K562 (cell line): Measurements from ENCODE around the gene FMO5. TPM values are rescaled to one million over a fixed set of nuclear protein-coding genes. Genes with fewer than 3 reads are reported as not detected.

Experiments used
- ATAC-seq: fragments of 200-7000 bp; cut with Tn5 transposase; 3 replicates; pipeline ENCODE4 v1.9.1; 2020; ENCODE audit warnings: moderate library complexity
- BruUV-seq: library from RNA; stranded (reverse); fragments of 400-500 nt; replicated peaks from 2 replicates; lab custom pipeline; 2021; lab: Mats Ljungman, UMichigan
- CTCF ChIA-PET: fragments of 300-600 bp; formaldehyde crosslinking; extraction: SDS; loops from one replicate; lab custom pipeline; 2021; ENCODE audit warnings: low intra/inter-chr PET ratio; lab: Yijun Ruan, JAX
- POLR2A ChIA-PET: fragments of 300-600, 350-650 bp; sonication (Branson Sonifier 250); formaldehyde crosslinking; extraction: SDS; loops from one replicate; lab custom pipeline; 2021; ENCODE audit warnings: antibody characterized with exemption, inconsistent platforms; lab: Yijun Ruan, JAX
- DNase-seq, 4 experiments: peaks; one replicate each; pipeline versions ENCODE4 v3.0.0 to v3.0.0-alpha.2; 2011 to 2018; ENCODE audit warnings: low spot score in 3 of 4, mixed read lengths in 3 of 4; ENCODE audit errors: extremely low read depth in 1 of 4
- FAIRE-seq: peaks from 2 replicates; lab custom pipeline; 2011; peaks lifted over from hg19 to GRCh38; lab: Jason Lieb, UNC
- H2AFZ ChIP-seq: 2 replicates; pipeline ENCODE4 v1.6.0; 2011; ENCODE audit warnings: low read depth, low read length, control low read depth, inconsistent platforms
- H3K27ac ChIP-seq: fragments of 200-600 bp; 3 replicates; pipeline ENCODE4 v1.8.0; 2011; ENCODE audit warnings: low read depth, mild to moderate bottlenecking, control low read depth, inconsistent platforms, low read length, moderate library complexity, mixed read lengths; ENCODE audit errors: extremely low read depth
- H3K27me3 ChIP-seq, 2 experiments: fragments of 300-600 bp in 1 of 2; 2 replicates in 1 of 2; 3 replicates in 1 of 2; pipeline versions ENCODE4 v1.6.0 to v1.8.0; 2011; ENCODE audit warnings: inconsistent platforms in 2 of 2, low read length in 2 of 2, mild to moderate bottlenecking in 1 of 2, mixed read lengths in 1 of 2, moderate library complexity in 1 of 2; ENCODE audit not compliant: control insufficient read depth in 2 of 2, insufficient read depth in 2 of 2
- H3K36me3 ChIP-seq: fragments of 300-600 bp; 3 replicates; pipeline ENCODE4 v1.8.0; 2011; ENCODE audit warnings: mild to moderate bottlenecking, low read length, inconsistent platforms; ENCODE audit not compliant: control insufficient read depth, insufficient read depth
- H3K4me1 ChIP-seq, 2 experiments: fragments of 200-600 bp in 1 of 2; replicated peaks in 1 of 2; 2 replicates in 1 of 2; 3 replicates in 1 of 2; pipeline versions ENCODE4 v1.5.1 to v1.8.0; 2011; ENCODE audit warnings: inconsistent platforms in 2 of 2, low read length in 2 of 2, mild to moderate bottlenecking in 1 of 2, mixed read lengths in 1 of 2, moderate library complexity in 1 of 2; ENCODE audit not compliant: control insufficient read depth in 2 of 2, insufficient read depth in 2 of 2
- H3K4me2 ChIP-seq: 2 replicates; pipeline ENCODE4 v1.6.1; 2011; ENCODE audit warnings: low read length, control low read depth, inconsistent platforms, mixed read lengths; ENCODE audit not compliant: insufficient read depth
- H3K4me3 ChIP-seq: fragments of 200-600 bp; sonication (generic), shearing (Covaris generic); 2 replicates; pipeline ENCODE4 v1.5.1; 2016; ENCODE audit warnings: control low read depth, inconsistent platforms
- H3K79me2 ChIP-seq: fragments of 200-600 bp; 3 replicates; pipeline ENCODE4 v1.8.0; 2011; ENCODE audit warnings: low read length, inconsistent platforms; ENCODE audit not compliant: control insufficient read depth, insufficient read depth
- H3K9ac ChIP-seq, 2 experiments: 2 replicates each; pipeline versions ENCODE4 v1.6.0 to v1.6.1; 2011; ENCODE audit warnings: low read depth in 2 of 2, low read length in 2 of 2, control low read depth in 1 of 2, inconsistent platforms in 1 of 2, mild to moderate bottlenecking in 1 of 2, mixed read lengths in 1 of 2; ENCODE audit not compliant: insufficient read depth in 1 of 2
- H3K9me1 ChIP-seq: one replicate; pipeline ENCODE4 v1.6.0; 2011; ENCODE audit warnings: inconsistent platforms, mild to moderate bottlenecking, low read length, moderate library complexity; ENCODE audit not compliant: control insufficient read depth, insufficient read depth
- H3K9me3 ChIP-seq: replicated peaks from 2 replicates; pipeline ENCODE4 v1.5.1; 2011; ENCODE audit warnings: low read depth, low read length, inconsistent platforms; ENCODE audit not compliant: control insufficient read depth, insufficient read depth
- H4K20me1 ChIP-seq: replicated peaks from 2 replicates; pipeline ENCODE4 v1.6.1; 2011; ENCODE audit warnings: low read length, inconsistent platforms, mixed read lengths; ENCODE audit not compliant: control insufficient read depth, insufficient read depth
- HDAC8 ChIP-seq: fragments of 450-650 bp; IDR thresholded peaks from 2 replicates; pipeline ENCODE4 v1.6.1; 2016; ENCODE audit warnings: mild to moderate bottlenecking, missing genetic modification characterization, moderate library complexity, missing compliant biosample characterization
- NCOA6 ChIP-seq: fragments of 450-650 bp; IDR thresholded peaks from 2 replicates; pipeline ENCODE4 v1.6.1; 2017; ENCODE audit warnings: mild to moderate bottlenecking
- SMARCC2 ChIP-seq: fragments of 450-650 bp; IDR thresholded peaks from 2 replicates; pipeline ENCODE4 v1.6.1; 2017; ENCODE audit warnings: antibody characterized with exemption, moderate library complexity, mild to moderate bottlenecking, low read depth
- WGBS: fragments of 100-300 bp; shearing (Covaris generic); methylation state at CpG from one replicate; pipeline ENCODE4 v1.1.6; 2016; ENCODE audit warnings: low coverage, mixed read lengths; ENCODE audit not compliant: insufficient coverage; ENCODE audit errors: missing lambda C conversion rate; 5-methylcytosine and 5-hydroxymethylcytosine counted together
- in situ Hi-C: fragments of 300-500 bp; cut with MboI; formaldehyde crosslinking; loops from 4 replicates; pipeline ENCODE4 v1.15.0; 2018; ENCODE audit warnings: inconsistent platforms, mixed read lengths
- intact Hi-C: fragments of 100-400 bp; cut with micrococcal nuclease; formaldehyde crosslinking; loops from 2 replicates; pipeline ENCODE4 v1.14.2; 2022
- polyA plus RNA-seq, 8 experiments: library from polyadenylated mRNA; depleted of rRNA in 4 of 8; stranded (reverse) in 5 of 8; unstranded in 3 of 8; fragments of >200 nt; fragmentation: Nextera tagmentation in 2 of 8; fragmentation: Illumina TruSeq in 1 of 8; extraction: Ambion mirVana in 2 of 8; extraction: Trizol in 1 of 8; gene quantifications; 2 replicates each; pipeline versions ENCODE4 v1.2.1 to v1.2.3, GENCODE V29; 2011 to 2014; ENCODE audit warnings: inconsistent platforms in 1 of 8, missing spikeins in 1 of 8
- total RNA-seq, 7 experiments: library from RNA; depleted of rRNA in 6 of 7; stranded (reverse); fragments of >200 nt in 6 of 7; fragmentation: Illumina TruSeq in 2 of 7; extraction: Trizol in 2 of 7; gene quantifications; 2 replicates each; pipeline versions ENCODE4 v1.2.1 to v1.2.3, GENCODE V29; 2011 to 2021; ENCODE audit warnings: low replicate concordance in 1 of 7
- TF ChIP-seq, protein P1 (sequence below): IDR thresholded peaks from 2 replicates; pipeline ENCODE4 v1.6.1; 2016; ENCODE audit warnings: missing genetic modification characterization, missing compliant biosample characterization
- TF ChIP-seq, protein P2 (sequence below): sonication (generic); formaldehyde crosslinking; IDR thresholded peaks from 2 replicates; pipeline ENCODE4 v1.8.1; 2023; ENCODE audit warnings: mild to moderate bottlenecking, missing genetic modification reagents

The FMO5 gene
- total and polyA plus RNA-seq, 9 of the 15 experiments (the other 6 are each of a cell fraction or from before 2014, with no cell fraction given) = 0.11 to 0.69 (median 0.19) TPM; not detected in 1

DNA sequence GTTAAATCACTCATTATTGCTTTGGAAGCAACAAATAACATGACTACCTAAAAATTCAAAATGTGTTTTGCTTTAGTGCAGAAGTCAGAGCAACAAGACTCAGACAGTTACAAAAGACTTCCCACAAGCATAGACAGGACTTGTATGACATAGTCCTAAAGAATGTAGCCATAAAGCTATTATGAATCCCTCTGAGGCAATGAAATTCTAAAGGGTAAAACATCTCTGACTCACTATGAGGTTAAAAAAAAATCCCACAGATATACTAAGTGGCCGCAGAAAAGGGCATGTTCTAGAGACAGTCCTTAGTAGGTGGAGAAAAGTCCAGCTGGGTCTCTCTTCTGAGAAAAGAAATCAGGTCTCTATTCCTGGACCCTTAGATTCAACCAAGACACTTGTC is 57.8 kb downstream of the FMO5 start (continued):
- TF ChIP-seq NCOA6 = no peak
- TF ChIP-seq, protein P1, sequence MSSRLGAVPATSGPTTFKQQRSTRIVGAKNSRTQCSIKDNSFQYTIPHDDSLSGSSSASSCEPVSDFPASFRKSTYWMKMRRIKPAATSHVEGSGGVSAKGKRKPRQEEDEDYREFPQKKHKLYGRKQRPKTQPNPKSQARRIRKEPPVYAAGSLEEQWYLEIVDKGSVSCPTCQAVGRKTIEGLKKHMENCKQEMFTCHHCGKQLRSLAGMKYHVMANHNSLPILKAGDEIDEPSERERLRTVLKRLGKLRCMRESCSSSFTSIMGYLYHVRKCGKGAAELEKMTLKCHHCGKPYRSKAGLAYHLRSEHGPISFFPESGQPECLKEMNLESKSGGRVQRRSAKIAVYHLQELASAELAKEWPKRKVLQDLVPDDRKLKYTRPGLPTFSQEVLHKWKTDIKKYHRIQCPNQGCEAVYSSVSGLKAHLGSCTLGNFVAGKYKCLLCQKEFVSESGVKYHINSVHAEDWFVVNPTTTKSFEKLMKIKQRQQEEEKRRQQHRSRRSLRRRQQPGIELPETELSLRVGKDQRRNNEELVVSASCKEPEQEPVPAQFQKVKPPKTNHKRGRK (tag) = no peak
- TF ChIP-seq, protein P2, sequence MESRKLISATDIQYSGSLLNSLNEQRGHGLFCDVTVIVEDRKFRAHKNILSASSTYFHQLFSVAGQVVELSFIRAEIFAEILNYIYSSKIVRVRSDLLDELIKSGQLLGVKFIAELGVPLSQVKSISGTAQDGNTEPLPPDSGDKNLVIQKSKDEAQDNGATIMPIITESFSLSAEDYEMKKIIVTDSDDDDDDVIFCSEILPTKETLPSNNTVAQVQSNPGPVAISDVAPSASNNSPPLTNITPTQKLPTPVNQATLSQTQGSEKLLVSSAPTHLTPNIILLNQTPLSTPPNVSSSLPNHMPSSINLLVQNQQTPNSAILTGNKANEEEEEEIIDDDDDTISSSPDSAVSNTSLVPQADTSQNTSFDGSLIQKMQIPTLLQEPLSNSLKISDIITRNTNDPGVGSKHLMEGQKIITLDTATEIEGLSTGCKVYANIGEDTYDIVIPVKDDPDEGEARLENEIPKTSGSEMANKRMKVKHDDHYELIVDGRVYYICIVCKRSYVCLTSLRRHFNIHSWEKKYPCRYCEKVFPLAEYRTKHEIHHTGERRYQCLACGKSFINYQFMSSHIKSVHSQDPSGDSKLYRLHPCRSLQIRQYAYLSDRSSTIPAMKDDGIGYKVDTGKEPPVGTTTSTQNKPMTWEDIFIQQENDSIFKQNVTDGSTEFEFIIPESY (CRISPR knock-in tag) = no peak
- TF ChIP-seq HDAC8 (tag) = no peak

DNA sequence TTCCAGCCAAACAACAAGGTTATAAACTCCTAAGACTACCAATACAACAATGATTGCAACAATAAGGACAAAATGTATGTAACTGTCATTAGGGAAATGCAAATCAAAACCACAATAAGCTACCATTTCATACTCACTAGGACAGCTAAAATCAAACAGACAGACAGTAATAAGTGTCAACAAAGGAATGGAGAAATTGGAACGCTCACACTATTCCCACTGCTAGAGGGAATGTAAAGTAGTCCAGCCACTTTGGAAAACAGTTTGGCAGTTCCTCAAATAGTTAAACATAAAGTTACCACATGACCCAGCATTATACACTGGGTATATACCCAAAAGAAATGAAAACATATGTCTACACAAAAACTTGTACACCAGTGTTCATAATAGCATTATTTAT is 62.1 kb downstream of the FMO5 start:
- H2AFZ ChIP-seq = no peak overlapping the region
- ChIA-PET CTCF (no interaction called here), POLR2A (interaction anchor here (5.0 kb wide), 1 partner anchor 7 kb away, joined by 27 read pairs; no protein-coding TSS in a partner anchor)
- DNase-seq = no peak
- no peaks in the 10 kb centered on the region for H3K4me1 ChIP-seq
- in situ Hi-C loops = no loop called here
- no peaks in the 10 kb centered on the region for H3K27me3 ChIP-seq
- no peaks in the 10 kb centered on the region for H3K9me3 ChIP-seq
- no TSS peak for BruUV-seq
- no peaks in the 10 kb centered on the region for H4K20me1 ChIP-seq
- intact Hi-C loops = loop anchor here (1.0 kb wide), 1 partner anchor 8 kb away; no protein-coding TSS in a partner anchor
- ATAC-seq = no peak
- H3K9ac ChIP-seq = no peak overlapping the region
- H3K79me2 ChIP-seq = peaks cover 4% of the 10 kb centered on the region; the same call in 1 of the 3 replicates
- no peak overlapping the region for H3K27ac ChIP-seq
- H3K36me3 ChIP-seq = peaks cover 52% of the 10 kb centered on the region
- no peaks in the 10 kb centered on the region for H3K9me1 ChIP-seq
- WGBS = 75% methylated on average over 1 of the region's 1 CpG
- H3K4me2 ChIP-seq = no peak overlapping the region
- FAIRE-seq = no peak
- no peak overlapping the region for H3K4me3 ChIP-seq
- TF ChIP-seq SMARCC2 = no peak
